ENCODE data around the gene BLMH. TPM values are rescaled to one million over a fixed set of nuclear protein-coding genes. Genes with fewer than 3 reads are reported as not detected.

BLMH gene
- total and polyA plus RNA-seq, 2 donors (not counting 3 experiments of a cell fraction or from before 2014, with no cell fraction given): 24.6 to 65.8 TPM

- FAIRE-seq (no peak), DNase-seq (ENCODE audit: low read depth, low spot score) (no peak)
- Histone ChIP-seq H3K4me2 (ENCODE audit: insufficient read depth, low read length) (no peak overlapping the region), H3K4me3 (replicated peaks in 1 of 3; ENCODE audit: insufficient read depth in 1 of 3, low read depth in 1 of 3, low read length in 3 of 3) (no peak overlapping the region), H3K9me3 (replicated peaks; ENCODE audit: control insufficient read depth, insufficient read depth, low read length) (no peaks in the 10 kb centered on the region), H3K27ac (ENCODE audit: insufficient read depth, low read depth, low read length) (no peak overlapping the region), H3K9ac (replicated peaks; ENCODE audit: extremely low read depth, insufficient read depth, low read length) (no peak overlapping the region), H3K79me2 (ENCODE audit: control insufficient read depth, insufficient read depth, low read length) (no peaks in the 10 kb centered on the region), H4K20me1 (replicated peaks; ENCODE audit: control insufficient read depth, extremely low read depth, insufficient read depth, low read length) (no peaks in the 10 kb centered on the region), H3K27me3 (ENCODE audit: control insufficient read depth in 2 of 2, insufficient read depth in 2 of 2, low read length in 2 of 2) (no peaks in the 10 kb centered on the region), H2AFZ (ENCODE audit: low read depth, low read length) (no peak overlapping the region), H3K36me3 (ENCODE audit: control insufficient read depth in 2 of 2, extremely low read depth in 1 of 2, insufficient read depth in 2 of 2, low read length in 2 of 2) (no peaks in the 10 kb centered on the region), H3K9me1 (replicated peaks; ENCODE audit: control insufficient read depth, extremely low read depth, insufficient read depth, low read length) (no peaks in the 10 kb centered on the region), H3K4me1 (ENCODE audit: control insufficient read depth, extremely low read depth, insufficient read depth, low read length) (peaks cover 20% of the 10 kb centered on the region)
- no peak for TF ChIP-seq MYC (IDR thresholded peaks at IDR 0.05; ENCODE audit: low read depth, low read length)
- TF ChIP-seq GATA2 (IDR thresholded peaks at IDR 0.05; ENCODE audit: insufficient read depth, insufficient read length, low read depth, low read length): no peak
- TF ChIP-seq EZH2 (IDR thresholded peaks at IDR 0.05; ENCODE audit: borderline replicate concordance, low read depth, low read length, severe bottlenecking): no peak
- no peak for TF ChIP-seq CTCF (IDR thresholded peaks at IDR 0.05; ENCODE audit: extremely low read depth in 1 of 2, insufficient read depth in 1 of 2, low read depth in 1 of 2, low read length in 2 of 2)
- no peak for TF ChIP-seq JUN (IDR thresholded peaks at IDR 0.05; ENCODE audit: borderline replicate concordance, insufficient read depth, insufficient read length, low read depth)
- TF ChIP-seq POLR2A (IDR thresholded peaks at IDR 0.05; ENCODE audit: low read depth, low read length): no peak
- no peak for TF ChIP-seq POLR2AphosphoS5 (IDR thresholded peaks at IDR 0.05; ENCODE audit: insufficient read depth, low read depth, low read length)
- TF ChIP-seq MAX (IDR thresholded peaks at IDR 0.05; ENCODE audit: insufficient read depth, insufficient read length): no peak
- TF ChIP-seq FOS (IDR thresholded peaks at IDR 0.05; ENCODE audit: borderline replicate concordance, insufficient read depth, low read length): no peak
- dilution Hi-C loops (cut with MboI; ENCODE audit: extremely low pct_ligation_motif_present, low sequenced_read_pairs): no loop called here
- CTCF ChIA-PET: interaction anchor here (0.9 to 4.8 kb wide), 7 partner anchors 12 to 234 kb away, joined by 4 to 29 read pairs (median 11); partner anchors contain the start of gene GOSR1
- intact Hi-C loops (cut with micrococcal nuclease): no loop called here
- no TSS peak for BruUV-seq (replicated peaks)
- POLR2A ChIA-PET: no interaction called here
Observed at GRCh38 chr17:30339086-30339485, 47.3 kb upstream of the BLMH start.

All from endothelial cell of umbilical vein (primary cell).